Lower lobe of right lung (tissue), 2 donors: ENCODE data around the gene BEND6. TPM values are rescaled to one million over a fixed set of nuclear protein-coding genes. Genes with fewer than 3 reads are reported as not detected.

Experiments used
- ATAC-seq, 2 donors: fragments of 200-7000 bp; cut with Tn5 transposase; one replicate each; pipeline ENCODE4 v1.9.1; 2020 to 2022; ENCODE audit warnings: mild to moderate bottlenecking in 2 of 2, moderate library complexity in 2 of 2
- DNase-seq: peaks from one replicate; pipeline ENCODE4 v3.0.0-alpha.2; 2020
- H3K27ac ChIP-seq: fragments of 200-600 bp; one replicate; pipeline ENCODE4 v1.8.0; 2022
- H3K27me3 ChIP-seq: fragments of 200-600 bp; one replicate; pipeline ENCODE4 v1.8.0; 2022; ENCODE audit warnings: low read depth
- H3K36me3 ChIP-seq: fragments of 200-600 bp; one replicate; pipeline ENCODE4 v1.8.0; 2022; ENCODE audit warnings: mild to moderate bottlenecking
- H3K4me1 ChIP-seq: fragments of 200-600 bp; one replicate; pipeline ENCODE4 v1.8.0; 2022
- H3K4me3 ChIP-seq: fragments of 200-600 bp; one replicate; pipeline ENCODE4 v1.8.0; 2022; ENCODE audit warnings: mild to moderate bottlenecking
- H3K9me3 ChIP-seq: fragments of 200-600 bp; one replicate; pipeline ENCODE4 v1.8.0; 2022
- CTCF ChIP-seq: fragments of 200-600 bp; IDR thresholded peaks from one replicate; pipeline ENCODE4 v1.8.0; 2022; ENCODE audit warnings: antibody characterized with exemption, mild to moderate bottlenecking
- intact Hi-C: fragments of 100-400 bp; cut with DNase I; formaldehyde crosslinking; loops from one replicate; pipeline ENCODE4 v1.11.0; 2022
- long read RNA-seq: library from polyadenylated mRNA; unstranded; transcript quantifications from one replicate; pipeline ENCODE4 v2.0.0, GENCODE V29; 2021
- total RNA-seq: library from RNA; stranded (reverse); fragmentation: NEBNext Ultra II Directional; extraction: Animal tissue kit (Norgen Biotek cat#: 25700); gene quantifications from one replicate; pipeline ENCODE4 v1.2.1, GENCODE V29; 2021
- donor health status: DM: no; HTN: yes; CAD: no; lungs with severe emphysema.

Gene BEND6
- 0.32 TPM for total RNA-seq
- long read RNA-seq, partial matches to known transcripts: 0 of 1 reads
- long read RNA-seq, other reads (novel, unspliced or antisense): 0 of 1 reads

DNA sequence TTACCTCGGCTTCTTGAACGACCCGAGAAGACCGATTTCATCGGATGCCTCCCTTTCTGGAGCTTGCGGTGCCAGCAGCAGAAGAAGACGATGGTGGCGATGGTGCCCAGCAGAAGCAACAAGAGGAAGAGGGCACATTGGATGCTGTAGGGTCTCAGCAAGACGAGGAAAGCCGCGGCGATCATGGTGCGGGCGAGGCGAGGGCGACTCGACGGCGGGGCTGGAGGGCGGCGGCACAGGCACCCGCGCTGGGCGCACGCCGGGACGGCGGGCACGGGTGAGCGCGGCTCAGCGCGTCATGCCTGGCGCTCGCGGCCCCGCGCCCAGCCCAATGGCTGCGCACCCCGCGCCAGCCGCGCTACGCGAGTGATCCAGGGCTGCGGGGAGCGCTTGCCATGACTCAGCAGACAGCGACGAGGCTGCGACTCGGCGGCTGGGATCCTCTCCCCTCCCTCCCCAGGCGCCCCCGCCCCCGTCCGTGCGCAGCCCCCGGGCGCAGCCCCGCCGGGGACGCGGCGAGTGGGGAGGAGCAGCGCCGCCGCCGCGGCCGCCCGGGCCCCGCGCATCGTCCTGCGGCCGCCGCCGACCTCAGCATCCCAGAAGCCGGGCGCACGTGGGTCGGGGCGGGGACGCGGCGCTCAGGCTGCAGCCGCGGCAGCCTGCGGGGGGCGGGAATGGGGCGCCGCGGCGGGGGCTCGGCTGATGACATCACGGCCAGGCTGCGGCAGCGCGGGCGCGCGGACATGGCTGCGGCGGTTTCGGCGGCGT, at the start of gene BEND6:
TSS of gene BEND6 (plus strand) at position 705 of the 768 bp plus-strand sequence. CDS start 26,704 bp downstream, outside the sequence.
- DNase-seq (peak; percentile 49), ATAC-seq (peak; percentile 61 to 75)
- no peak within 1 kb of the TSS for H3K27ac ChIP-seq
- TF ChIP-seq CTCF: no peak
- H3K4me3 ChIP-seq: peak within 1 kb of the TSS; percentile 56
- H3K27me3 ChIP-seq: peaks cover 35% of the 10 kb centered on the region
- no peaks in the 10 kb centered on the region for H3K36me3 ChIP-seq
- peaks cover 22% of the 10 kb centered on the region for H3K4me1 ChIP-seq
- intact Hi-C loops: no loop called here
- H3K9me3 ChIP-seq: no peaks in the 10 kb centered on the region

GRCh38 chr6:56905378-56905777, 49.5 kb upstream of the BEND6 start:
- H3K9me3 ChIP-seq: no peaks in the 10 kb centered on the region
- no peak for ATAC-seq
- intact Hi-C loops: no loop called here
- DNase-seq: no peak
- no peaks in the 10 kb centered on the region for H3K36me3 ChIP-seq
- no peaks in the 10 kb centered on the region for H3K27me3 ChIP-seq
- no peak overlapping the region for H3K27ac ChIP-seq
- H3K4me3 ChIP-seq: no peak overlapping the region
- peaks cover 7% of the 10 kb centered on the region for H3K4me1 ChIP-seq
- TF ChIP-seq CTCF: no peak

GRCh38 chr6:56906752-56907151, 48.2 kb upstream of the BEND6 start:
- H3K4me3 ChIP-seq: no peak overlapping the region
- intact Hi-C loops: no loop called here
- no peaks in the 10 kb centered on the region for H3K27me3 ChIP-seq
- H3K9me3 ChIP-seq: no peaks in the 10 kb centered on the region
- H3K4me1 ChIP-seq: peaks cover 7% of the 10 kb centered on the region
- DNase-seq: no peak
- no peak for TF ChIP-seq CTCF
- H3K27ac ChIP-seq: no peak overlapping the region
- ATAC-seq: no peak
- no peaks in the 10 kb centered on the region for H3K36me3 ChIP-seq

DNA sequence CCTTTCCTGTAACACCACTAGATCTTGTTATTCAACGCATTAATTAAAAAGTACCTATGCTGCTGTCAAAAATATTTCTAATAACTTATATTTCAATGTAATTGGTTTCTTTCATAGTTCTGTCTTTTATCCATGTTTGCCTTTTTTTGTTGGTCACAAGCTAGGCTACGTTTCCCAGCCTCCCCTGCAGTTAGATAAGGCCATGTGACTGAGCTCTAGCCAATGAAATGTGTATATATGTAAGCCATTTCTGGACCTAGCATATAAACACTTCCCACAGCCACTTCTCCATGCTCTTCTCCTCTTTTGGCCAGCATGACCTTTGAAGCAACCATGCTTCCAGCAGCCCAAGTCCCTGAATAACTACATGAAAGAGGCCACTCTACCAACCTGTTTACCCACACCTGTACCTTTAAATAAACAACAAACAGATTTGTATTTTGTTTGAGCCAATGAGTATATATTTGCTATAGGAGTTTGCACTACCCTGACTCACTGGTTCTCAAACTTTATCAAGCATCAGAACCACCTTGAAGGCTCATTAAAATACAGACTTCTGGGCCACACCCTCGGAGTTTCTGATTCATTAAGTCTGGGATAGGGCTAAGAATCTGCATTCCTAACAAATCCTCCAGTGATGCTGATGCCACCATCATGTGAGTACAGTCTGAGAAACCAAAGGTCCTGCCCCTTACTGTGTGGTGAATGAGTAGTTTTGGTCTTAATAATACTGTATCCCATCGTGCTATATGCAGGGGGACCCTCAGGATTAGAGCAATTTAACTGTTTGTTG, 45.6 kb upstream of the BEND6 start:
- ATAC-seq (no peak), DNase-seq (no peak)
- H3K9me3 ChIP-seq: no peaks in the 10 kb centered on the region
- no peak for TF ChIP-seq CTCF
- no peaks in the 10 kb centered on the region for H3K36me3 ChIP-seq
- no peak overlapping the region for H3K27ac ChIP-seq
- no peak overlapping the region for H3K4me3 ChIP-seq
- intact Hi-C loops: no loop called here
- H3K27me3 ChIP-seq: no peaks in the 10 kb centered on the region
- H3K4me1 ChIP-seq: no peaks in the 10 kb centered on the region

GRCh38 chr6:56911847-56912246, 43.1 kb upstream of the BEND6 start:
- ATAC-seq: no peak
- H3K27me3 ChIP-seq: no peaks in the 10 kb centered on the region
- H3K4me3 ChIP-seq: no peak overlapping the region
- H3K36me3 ChIP-seq: no peaks in the 10 kb centered on the region
- DNase-seq: no peak
- H3K27ac ChIP-seq: no peak overlapping the region
- intact Hi-C loops: no loop called here
- no peak for TF ChIP-seq CTCF
- H3K9me3 ChIP-seq: no peaks in the 10 kb centered on the region
- no peaks in the 10 kb centered on the region for H3K4me1 ChIP-seq
